Right hindlimb (tissue), 1 donor: Measurements from ENCODE around the gene YY1.
"Not testable (repeated sequence)": the region's sequence is repeated elsewhere in the genome, so short reads cannot be mapped to it uniquely, and the experiment has no call there.

ENCODE experiments used
- DNase-seq: peaks from one replicate; pipeline ENCODE4 v3.0.0-alpha.2; 2018

Gene YY1

GRCh38 chr14:100213956-100214769 is 24.8 kb upstream of the YY1 start:
- peak; percentile 89 for DNase-seq

GRCh38 chr14:100214770-100215083 is 24.2 kb upstream of the YY1 start:
- DNase-seq: no peak

- DNase-seq: no peak
These were observed 23.5 kb upstream of the YY1 start for GRCh38 chr14:100215330-100215885.

GRCh38 chr14:100219126-100219785 is 19.7 kb upstream of the YY1 start:
- DNase-seq: no peak

GRCh38 chr14:100221533-100222223 is 17.3 kb upstream of the YY1 start:
- DNase-seq: peak; percentile 56

GRCh38 chr14:100222224-100223093 is 16.5 kb upstream of the YY1 start:
- no peak for DNase-seq

- no peak for DNase-seq
These were observed 15.4 kb upstream of the YY1 start for GRCh38 chr14:100223332-100224201.

- no peak for DNase-seq
These were observed 14.6 kb upstream of the YY1 start for GRCh38 chr14:100224229-100224866.

- no peak for DNase-seq
These were observed 13.8 kb upstream of the YY1 start for GRCh38 chr14:100225169-100225568.

- no peak for DNase-seq
These were observed 8.6 kb upstream of the YY1 start for GRCh38 chr14:100230361-100230760.

- DNase-seq: no peak
These were observed 4.4 kb upstream of the YY1 start for GRCh38 chr14:100234511-100234910.

- DNase-seq: not testable (repeated sequence)
These were observed 2.6 kb upstream of the YY1 start for GRCh38 chr14:100236271-100236818.

- DNase-seq: no peak
These were observed 2.1 kb upstream of the YY1 start for GRCh38 chr14:100236881-100237280.

GRCh38 chr14:100237735-100238418 is 1.1 kb upstream of the YY1 start:
- DNase-seq: peak; percentile 65

- peak; percentile 43 for DNase-seq
These were observed 381 bp downstream of the YY1 start for GRCh38 chr14:100239211-100239839.

- DNase-seq: peak; percentile 91
These were observed 1.1 kb downstream of the YY1 start for GRCh38 chr14:100239840-100240667.

- no peak for DNase-seq
These were observed 1.7 kb downstream of the YY1 start for GRCh38 chr14:100240668-100241032.

- no peak for DNase-seq
These were observed 2.3 kb downstream of the YY1 start for GRCh38 chr14:100241279-100241678.

- no peak for DNase-seq
These were observed 4.1 kb downstream of the YY1 start for GRCh38 chr14:100243020-100243419.
